ENCODE results near the gene GRM3. TPM values are rescaled to one million over a fixed set of nuclear protein-coding genes. Genes with fewer than 3 reads are reported as not detected.

Gene GRM3
- polyA plus RNA-seq, 2 of the 4 experiments (the other 2 are of a cell fraction): not detected

DNA sequence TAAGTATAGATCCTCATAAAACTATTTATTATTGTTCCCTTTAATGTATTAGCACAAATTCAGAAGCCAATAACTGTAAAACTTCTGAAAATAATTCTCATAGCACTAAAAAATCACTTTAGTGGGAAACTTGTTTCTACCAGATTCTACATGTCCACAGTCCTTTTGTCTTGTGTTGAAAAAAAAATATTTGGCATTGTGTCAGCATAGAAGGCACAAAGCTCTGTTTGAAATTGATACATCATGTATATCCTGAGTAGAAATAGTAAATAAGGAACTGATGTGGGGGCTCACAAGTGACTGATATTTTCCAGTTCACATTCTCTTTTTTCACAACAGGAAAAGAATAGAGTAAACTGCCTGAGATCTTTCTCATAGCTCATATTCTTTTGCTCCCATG lies 134.6 kb downstream of the GRM3 start:
- no peak for TF ChIP-seq NR3C1 (IDR thresholded peaks at IDR 0.05)
- no peak for TF ChIP-seq HEYL (CRISPR knock-in tag; IDR thresholded peaks at IDR 0.05)
- TF ChIP-seq HOXB5 (CRISPR knock-in tag; IDR thresholded peaks at IDR 0.05): no peak
- TF ChIP-seq, protein P1, sequence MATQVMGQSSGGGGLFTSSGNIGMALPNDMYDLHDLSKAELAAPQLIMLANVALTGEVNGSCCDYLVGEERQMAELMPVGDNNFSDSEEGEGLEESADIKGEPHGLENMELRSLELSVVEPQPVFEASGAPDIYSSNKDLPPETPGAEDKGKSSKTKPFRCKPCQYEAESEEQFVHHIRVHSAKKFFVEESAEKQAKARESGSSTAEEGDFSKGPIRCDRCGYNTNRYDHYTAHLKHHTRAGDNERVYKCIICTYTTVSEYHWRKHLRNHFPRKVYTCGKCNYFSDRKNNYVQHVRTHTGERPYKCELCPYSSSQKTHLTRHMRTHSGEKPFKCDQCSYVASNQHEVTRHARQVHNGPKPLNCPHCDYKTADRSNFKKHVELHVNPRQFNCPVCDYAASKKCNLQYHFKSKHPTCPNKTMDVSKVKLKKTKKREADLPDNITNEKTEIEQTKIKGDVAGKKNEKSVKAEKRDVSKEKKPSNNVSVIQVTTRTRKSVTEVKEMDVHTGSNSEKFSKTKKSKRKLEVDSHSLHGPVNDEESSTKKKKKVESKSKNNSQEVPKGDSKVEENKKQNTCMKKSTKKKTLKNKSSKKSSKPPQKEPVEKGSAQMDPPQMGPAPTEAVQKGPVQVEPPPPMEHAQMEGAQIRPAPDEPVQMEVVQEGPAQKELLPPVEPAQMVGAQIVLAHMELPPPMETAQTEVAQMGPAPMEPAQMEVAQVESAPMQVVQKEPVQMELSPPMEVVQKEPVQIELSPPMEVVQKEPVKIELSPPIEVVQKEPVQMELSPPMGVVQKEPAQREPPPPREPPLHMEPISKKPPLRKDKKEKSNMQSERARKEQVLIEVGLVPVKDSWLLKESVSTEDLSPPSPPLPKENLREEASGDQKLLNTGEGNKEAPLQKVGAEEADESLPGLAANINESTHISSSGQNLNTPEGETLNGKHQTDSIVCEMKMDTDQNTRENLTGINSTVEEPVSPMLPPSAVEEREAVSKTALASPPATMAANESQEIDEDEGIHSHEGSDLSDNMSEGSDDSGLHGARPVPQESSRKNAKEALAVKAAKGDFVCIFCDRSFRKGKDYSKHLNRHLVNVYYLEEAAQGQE (IDR thresholded peaks at IDR 0.05): no peak
- TF ChIP-seq, protein P2, sequence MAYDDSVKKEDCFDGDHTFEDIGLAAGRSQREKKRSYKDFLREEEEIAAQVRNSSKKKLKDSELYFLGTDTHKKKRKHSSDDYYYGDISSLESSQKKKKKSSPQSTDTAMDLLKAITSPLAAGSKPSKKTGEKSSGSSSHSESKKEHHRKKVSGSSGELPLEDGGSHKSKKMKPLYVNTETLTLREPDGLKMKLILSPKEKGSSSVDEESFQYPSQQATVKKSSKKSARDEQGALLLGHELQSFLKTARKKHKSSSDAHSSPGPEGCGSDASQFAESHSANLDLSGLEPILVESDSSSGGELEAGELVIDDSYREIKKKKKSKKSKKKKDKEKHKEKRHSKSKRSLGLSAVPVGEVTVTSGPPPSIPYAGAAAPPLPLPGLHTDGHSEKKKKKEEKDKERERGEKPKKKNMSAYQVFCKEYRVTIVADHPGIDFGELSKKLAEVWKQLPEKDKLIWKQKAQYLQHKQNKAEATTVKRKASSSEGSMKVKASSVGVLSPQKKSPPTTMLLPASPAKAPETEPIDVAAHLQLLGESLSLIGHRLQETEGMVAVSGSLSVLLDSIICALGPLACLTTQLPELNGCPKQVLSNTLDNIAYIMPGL (CRISPR knock-in tag; IDR thresholded peaks at IDR 0.05; ENCODE audit: borderline replicate concordance): no peak
- CTCF ChIA-PET: no interaction called here

DNA sequence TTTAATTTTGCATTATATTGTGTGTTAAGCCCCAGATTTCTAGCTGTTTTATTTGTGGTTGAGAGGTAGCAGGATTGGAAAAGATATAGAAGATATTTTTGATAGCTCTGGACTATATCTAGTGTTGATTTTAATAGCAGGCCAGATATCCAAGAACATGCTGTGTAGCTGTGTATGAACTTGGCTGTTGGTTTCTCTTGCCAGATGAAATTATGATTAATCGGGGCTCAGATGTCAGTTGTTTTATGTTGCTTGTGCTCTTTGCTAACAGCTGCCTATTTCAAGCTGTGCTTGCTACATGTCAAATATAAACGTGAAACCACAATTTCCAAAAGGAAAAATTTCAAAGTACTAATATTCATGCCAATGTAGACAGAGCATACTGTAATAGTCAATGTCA lies 141.1 kb downstream of the GRM3 start:
- ATAC-seq (no peak), FAIRE-seq (no peak), DNase-seq (ENCODE audit: low read depth in 1 of 2, low spot score in 1 of 2) (no peak)
- H3K4me2 ChIP-seq: no peak overlapping the region
- no peak overlapping the region for H3K4me3 ChIP-seq
- ChIA-PET POLR2A (no interaction called here), CTCF (no interaction called here)
- H3K9me3 ChIP-seq: no peaks in the 10 kb centered on the region
- H3K4me1 ChIP-seq: no peaks in the 10 kb centered on the region
- WGBS (ENCODE audit: missing lambda C conversion rate): 0% methylated on average over 2 of the region's 2 CpGs
- no peak overlapping the region for H3K27ac ChIP-seq
- TF ChIP-seq, protein P3, sequence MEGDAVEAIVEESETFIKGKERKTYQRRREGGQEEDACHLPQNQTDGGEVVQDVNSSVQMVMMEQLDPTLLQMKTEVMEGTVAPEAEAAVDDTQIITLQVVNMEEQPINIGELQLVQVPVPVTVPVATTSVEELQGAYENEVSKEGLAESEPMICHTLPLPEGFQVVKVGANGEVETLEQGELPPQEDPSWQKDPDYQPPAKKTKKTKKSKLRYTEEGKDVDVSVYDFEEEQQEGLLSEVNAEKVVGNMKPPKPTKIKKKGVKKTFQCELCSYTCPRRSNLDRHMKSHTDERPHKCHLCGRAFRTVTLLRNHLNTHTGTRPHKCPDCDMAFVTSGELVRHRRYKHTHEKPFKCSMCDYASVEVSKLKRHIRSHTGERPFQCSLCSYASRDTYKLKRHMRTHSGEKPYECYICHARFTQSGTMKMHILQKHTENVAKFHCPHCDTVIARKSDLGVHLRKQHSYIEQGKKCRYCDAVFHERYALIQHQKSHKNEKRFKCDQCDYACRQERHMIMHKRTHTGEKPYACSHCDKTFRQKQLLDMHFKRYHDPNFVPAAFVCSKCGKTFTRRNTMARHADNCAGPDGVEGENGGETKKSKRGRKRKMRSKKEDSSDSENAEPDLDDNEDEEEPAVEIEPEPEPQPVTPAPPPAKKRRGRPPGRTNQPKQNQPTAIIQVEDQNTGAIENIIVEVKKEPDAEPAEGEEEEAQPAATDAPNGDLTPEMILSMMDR (IDR thresholded peaks at IDR 0.05): no peak
- TF ChIP-seq, protein P4, sequence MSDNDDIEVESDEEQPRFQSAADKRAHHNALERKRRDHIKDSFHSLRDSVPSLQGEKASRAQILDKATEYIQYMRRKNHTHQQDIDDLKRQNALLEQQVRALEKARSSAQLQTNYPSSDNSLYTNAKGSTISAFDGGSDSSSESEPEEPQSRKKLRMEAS (IDR thresholded peaks at IDR 0.05): no peak

More for the DNA sequence above, 134.6 kb downstream of the GRM3 start:
- H3K9me3 ChIP-seq: no peaks in the 10 kb centered on the region
- no peak overlapping the region for H3K4me2 ChIP-seq
- H3K4me3 ChIP-seq: no peak overlapping the region
- no peak overlapping the region for H3K27ac ChIP-seq
- POLR2A ChIA-PET: no interaction called here
- ATAC-seq (no peak), DNase-seq (ENCODE audit: low read depth in 1 of 2, low spot score in 1 of 2) (no peak), FAIRE-seq (no peak)
- H3K4me1 ChIP-seq: no peaks in the 10 kb centered on the region

DNA sequence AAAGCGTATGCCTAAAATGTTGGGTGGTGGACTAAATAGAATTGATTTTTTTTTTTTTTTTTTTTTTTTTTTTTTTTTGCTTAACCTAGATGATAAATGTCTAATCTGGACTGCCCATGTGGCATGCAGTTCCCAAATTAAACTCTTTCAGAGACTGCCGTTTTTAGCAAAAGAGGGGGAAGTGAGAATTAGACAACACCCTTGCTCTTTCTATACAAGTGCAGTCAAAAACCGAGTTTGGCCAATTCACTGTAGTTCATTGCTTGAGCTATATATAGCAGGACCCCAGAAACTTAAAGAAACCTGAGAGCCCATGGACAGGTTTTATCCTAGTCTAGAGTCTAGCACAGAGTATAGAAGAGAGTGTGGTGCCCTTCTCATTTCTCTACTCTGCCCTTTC lies 141.9 kb downstream of the GRM3 start:
- DNase-seq (ENCODE audit: low read depth in 1 of 2, low spot score in 1 of 2) (no peak), FAIRE-seq (no peak), ATAC-seq (no peak)
- Histone ChIP-seq H3K9me3 (no peaks in the 10 kb centered on the region), H3K4me2 (no peak overlapping the region), H3K4me1 (no peaks in the 10 kb centered on the region), H3K27ac (no peak overlapping the region), H3K4me3 (no peak overlapping the region)
- 13% methylated on average over 3 of the region's 3 CpGs for WGBS (ENCODE audit: missing lambda C conversion rate)
- ChIA-PET POLR2A (no interaction called here), CTCF (no interaction called here)
- TF ChIP-seq HEYL (CRISPR knock-in tag; IDR thresholded peaks at IDR 0.05) (no peak), EHF (CRISPR knock-in tag; IDR thresholded peaks at IDR 0.05) (no peak), CBX8 (IDR thresholded peaks at IDR 0.05) (no peak), ZSCAN20 (CRISPR knock-in tag; IDR thresholded peaks at IDR 0.05) (no peak), ESRRA (IDR thresholded peaks at IDR 0.05; ENCODE audit: borderline replicate concordance, low read length) (no peak), JUNB (IDR thresholded peaks at IDR 0.05) (no peak), MAZ (IDR thresholded peaks at IDR 0.05; ENCODE audit: borderline replicate concordance, low read depth, low read length) (no peak), PHF8 (IDR thresholded peaks at IDR 0.05; ENCODE audit: borderline replicate concordance, low read depth) (no peak)
- TF ChIP-seq, protein P5, sequence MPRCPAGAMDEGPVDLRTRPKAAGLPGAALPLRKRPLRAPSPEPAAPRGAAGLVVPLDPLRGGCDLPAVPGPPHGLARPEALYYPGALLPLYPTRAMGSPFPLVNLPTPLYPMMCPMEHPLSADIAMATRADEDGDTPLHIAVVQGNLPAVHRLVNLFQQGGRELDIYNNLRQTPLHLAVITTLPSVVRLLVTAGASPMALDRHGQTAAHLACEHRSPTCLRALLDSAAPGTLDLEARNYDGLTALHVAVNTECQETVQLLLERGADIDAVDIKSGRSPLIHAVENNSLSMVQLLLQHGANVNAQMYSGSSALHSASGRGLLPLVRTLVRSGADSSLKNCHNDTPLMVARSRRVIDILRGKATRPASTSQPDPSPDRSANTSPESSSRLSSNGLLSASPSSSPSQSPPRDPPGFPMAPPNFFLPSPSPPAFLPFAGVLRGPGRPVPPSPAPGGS (IDR thresholded peaks at IDR 0.05): no peak

Measured in A549 (cell line).